Neural progenitor cell (in vitro differentiated cells): ENCODE measurements around the gene C2orf69.

ENCODE experiments used
- CTCF ChIP-seq: fragments of 200-600 bp; sonication (generic); IDR thresholded peaks from 2 replicates; pipeline ENCODE4 v1.5.1; 2017; ENCODE audit warnings: antibody characterized with exemption, mild to moderate bottlenecking
- EZH2 ChIP-seq: fragments of 200-600 bp; sonication (generic); IDR thresholded peaks from 2 replicates; pipeline ENCODE4 v1.6.1; 2017; ENCODE audit warnings: antibody characterized with exemption, mild to moderate bottlenecking, moderate library complexity
- EZH2phosphoT487 ChIP-seq: fragments of 200-600 bp; sonication (generic); IDR thresholded peaks from 2 replicates; pipeline ENCODE4 v1.6.1; 2017; ENCODE audit warnings: antibody characterized with exemption

- TF ChIP-seq CTCF (no peak), EZH2phosphoT487 (no peak), EZH2 (no peak)
Observed at GRCh38 chr2:199911877-199912161, 726 bp downstream of the C2orf69 start.
